ENCODE results near the gene KCNJ10. TPM values are rescaled to one million over a fixed set of nuclear protein-coding genes. Genes with fewer than 3 reads are reported as not detected.

KCNJ10 gene
- total and polyA plus RNA-seq, 2 donors (not counting 3 experiments of a cell fraction or from before 2014, with no cell fraction given), result not detected

DNA sequence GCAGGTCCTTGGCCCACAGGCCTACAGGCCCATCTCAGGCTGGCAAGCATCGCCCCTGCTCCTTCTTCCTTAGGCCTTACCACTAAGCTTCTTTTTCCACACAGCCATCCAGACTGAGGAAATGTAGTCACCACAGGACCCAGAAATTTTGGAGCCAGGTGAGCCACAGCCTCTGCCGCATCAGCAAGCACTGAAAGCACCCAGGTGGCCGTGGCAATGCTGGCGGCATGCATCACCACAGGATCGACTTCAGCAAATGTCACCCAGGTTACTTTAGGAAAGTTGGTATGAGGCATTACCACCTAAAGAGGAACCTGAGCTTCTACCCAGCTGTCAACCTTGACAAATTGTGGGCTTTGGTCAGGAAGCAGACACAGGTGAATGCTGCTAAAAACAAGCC, 49.8 kb downstream of the KCNJ10 start:
- BruUV-seq (replicated peaks), result no TSS peak

More for the DNA sequence above, 49.8 kb downstream of the KCNJ10 start:
- H3K79me2 ChIP-seq (ENCODE audit: control insufficient read depth, insufficient read depth, low read length), result no peaks in the 10 kb centered on the region
- no peak for DNase-seq (ENCODE audit: low read depth, low spot score)
- ChIA-PET CTCF (interaction anchor here (1.3 to 5.8 kb wide), 2 partner anchors 12 to 14 kb away, joined by 5 to 59 read pairs; no protein-coding TSS in a partner anchor), POLR2A (no interaction called here)
- H3K4me3 ChIP-seq (replicated peaks in 1 of 3; ENCODE audit: insufficient read depth in 1 of 3, low read depth in 1 of 3, low read length in 3 of 3), result no peak overlapping the region
- no peaks in the 10 kb centered on the region for H3K9me1 ChIP-seq (replicated peaks; ENCODE audit: control insufficient read depth, extremely low read depth, insufficient read depth, low read length)
- TF ChIP-seq POLR2A (IDR thresholded peaks at IDR 0.05; ENCODE audit: low read depth, low read length) (no peak), FOS (IDR thresholded peaks at IDR 0.05; ENCODE audit: borderline replicate concordance, insufficient read depth, low read length) (no peak), MYC (IDR thresholded peaks at IDR 0.05; ENCODE audit: low read depth, low read length) (no peak), JUN (IDR thresholded peaks at IDR 0.05; ENCODE audit: borderline replicate concordance, insufficient read depth, insufficient read length, low read depth) (no peak), POLR2AphosphoS5 (IDR thresholded peaks at IDR 0.05; ENCODE audit: insufficient read depth, low read depth, low read length) (no peak), GATA2 (IDR thresholded peaks at IDR 0.05; ENCODE audit: insufficient read depth, insufficient read length, low read depth, low read length) (no peak), EZH2 (IDR thresholded peaks at IDR 0.05; ENCODE audit: borderline replicate concordance, low read depth, low read length, severe bottlenecking) (no peak)
- TF ChIP-seq, protein P1, sequence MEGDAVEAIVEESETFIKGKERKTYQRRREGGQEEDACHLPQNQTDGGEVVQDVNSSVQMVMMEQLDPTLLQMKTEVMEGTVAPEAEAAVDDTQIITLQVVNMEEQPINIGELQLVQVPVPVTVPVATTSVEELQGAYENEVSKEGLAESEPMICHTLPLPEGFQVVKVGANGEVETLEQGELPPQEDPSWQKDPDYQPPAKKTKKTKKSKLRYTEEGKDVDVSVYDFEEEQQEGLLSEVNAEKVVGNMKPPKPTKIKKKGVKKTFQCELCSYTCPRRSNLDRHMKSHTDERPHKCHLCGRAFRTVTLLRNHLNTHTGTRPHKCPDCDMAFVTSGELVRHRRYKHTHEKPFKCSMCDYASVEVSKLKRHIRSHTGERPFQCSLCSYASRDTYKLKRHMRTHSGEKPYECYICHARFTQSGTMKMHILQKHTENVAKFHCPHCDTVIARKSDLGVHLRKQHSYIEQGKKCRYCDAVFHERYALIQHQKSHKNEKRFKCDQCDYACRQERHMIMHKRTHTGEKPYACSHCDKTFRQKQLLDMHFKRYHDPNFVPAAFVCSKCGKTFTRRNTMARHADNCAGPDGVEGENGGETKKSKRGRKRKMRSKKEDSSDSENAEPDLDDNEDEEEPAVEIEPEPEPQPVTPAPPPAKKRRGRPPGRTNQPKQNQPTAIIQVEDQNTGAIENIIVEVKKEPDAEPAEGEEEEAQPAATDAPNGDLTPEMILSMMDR (IDR thresholded peaks at IDR 0.05; ENCODE audit: extremely low read depth in 1 of 2, insufficient read depth in 1 of 2, low read depth in 1 of 2, low read length in 2 of 2), result no peak
- TF ChIP-seq, protein P2, sequence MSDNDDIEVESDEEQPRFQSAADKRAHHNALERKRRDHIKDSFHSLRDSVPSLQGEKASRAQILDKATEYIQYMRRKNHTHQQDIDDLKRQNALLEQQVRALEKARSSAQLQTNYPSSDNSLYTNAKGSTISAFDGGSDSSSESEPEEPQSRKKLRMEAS (IDR thresholded peaks at IDR 0.05; ENCODE audit: insufficient read depth, insufficient read length), result no peak
- no peak overlapping the region for H3K4me2 ChIP-seq (ENCODE audit: insufficient read depth, low read length)
- H3K36me3 ChIP-seq (ENCODE audit: control insufficient read depth in 2 of 2, extremely low read depth in 1 of 2, insufficient read depth in 2 of 2, low read length in 2 of 2), result no peaks in the 10 kb centered on the region
- no peak overlapping the region for H2AFZ ChIP-seq (ENCODE audit: low read depth, low read length)
- no peaks in the 10 kb centered on the region for H3K4me1 ChIP-seq (ENCODE audit: control insufficient read depth, extremely low read depth, insufficient read depth, low read length)
- H3K27me3 ChIP-seq (ENCODE audit: control insufficient read depth in 2 of 2, insufficient read depth in 2 of 2, low read length in 2 of 2), result peaks cover 11 to 13% of the 10 kb centered on the region in 2 experiments
- no peak overlapping the region for H3K9ac ChIP-seq (replicated peaks; ENCODE audit: extremely low read depth, insufficient read depth, low read length)
- no peak for FAIRE-seq
- intact Hi-C loops (cut with micrococcal nuclease) (no loop called here), dilution Hi-C loops (cut with MboI; ENCODE audit: extremely low pct_ligation_motif_present, low sequenced_read_pairs) (no loop called here)
- H3K9me3 ChIP-seq (replicated peaks; ENCODE audit: control insufficient read depth, insufficient read depth, low read length), result no peaks in the 10 kb centered on the region
- H3K27ac ChIP-seq (ENCODE audit: insufficient read depth, low read depth, low read length), result no peak overlapping the region
- H4K20me1 ChIP-seq (replicated peaks; ENCODE audit: control insufficient read depth, extremely low read depth, insufficient read depth, low read length), result no peaks in the 10 kb centered on the region

Measured in endothelial cell of umbilical vein (primary cell).